ENCODE measurements around the gene RRAS. TPM values are rescaled to one million over a fixed set of nuclear protein-coding genes. Genes with fewer than 3 reads are reported as not detected.

The RRAS gene
- total and polyA plus RNA-seq, 2 of the 4 experiments (the other 2 are of a cell fraction) = 50.2 to 241 TPM

DNA sequence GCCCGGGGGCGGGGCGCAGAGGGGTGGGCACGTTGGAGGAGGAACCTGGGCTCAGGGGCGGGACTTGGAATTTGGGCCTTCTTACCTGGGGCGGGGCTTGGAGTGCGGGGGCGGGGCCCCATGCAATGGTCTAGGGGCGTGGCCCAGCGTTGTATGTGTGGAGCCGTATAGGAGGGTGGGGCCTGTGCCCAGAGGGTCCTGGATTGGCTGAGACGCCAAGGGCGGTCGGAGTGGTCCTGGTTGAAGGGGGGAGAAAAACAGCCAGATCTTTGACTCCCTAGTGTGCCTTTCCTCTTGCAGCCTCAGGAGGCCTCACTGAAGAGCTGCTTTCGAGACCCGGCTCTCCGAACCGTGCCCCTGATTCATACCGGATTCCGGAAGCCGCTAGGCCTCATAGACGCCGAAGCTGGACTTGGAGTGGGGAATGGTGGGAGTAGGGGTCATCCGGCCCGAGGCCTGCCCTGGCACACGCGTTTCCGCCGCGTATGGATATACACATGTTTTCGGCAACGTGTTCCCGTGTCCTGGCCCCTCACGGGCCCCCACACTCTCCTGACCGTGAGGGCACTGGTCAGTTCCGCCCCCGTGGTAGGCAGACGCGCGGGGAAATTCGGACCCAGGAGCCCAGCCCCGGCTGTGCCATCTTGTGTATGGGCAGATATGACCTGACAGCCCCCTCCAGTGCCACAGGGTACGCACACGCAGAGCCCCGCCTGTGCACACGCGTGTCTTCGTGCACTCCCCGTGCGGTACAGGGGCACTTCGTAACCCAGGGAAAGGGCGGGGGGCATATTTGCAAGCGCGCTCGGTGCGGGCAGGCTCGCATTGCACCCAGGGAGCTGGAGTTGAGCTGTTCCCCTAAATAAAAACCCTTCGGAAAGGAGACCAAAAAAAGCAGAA is 49.6 kb downstream of the RRAS start:
- H3K27ac ChIP-seq (ENCODE audit: insufficient read depth, low read length) = peak overlapping the region; percentile 91
- intact Hi-C loops (cut with micrococcal nuclease) (loop anchor here (2.0 to 5.0 kb wide), 2 partner anchors 50 to 87 kb away; partner anchors contain the start of genes PRMT1 and RRAS), in situ Hi-C loops (cut with MboI; ENCODE audit: low sequenced_read_pairs) (no loop called here), dilution Hi-C loops (cut with HindIII; ENCODE audit: low sequenced_read_pairs, unreplicated experiment) (no loop called here)
- H3K4me1 ChIP-seq (ENCODE audit: control insufficient read depth, insufficient read depth, low read length) = peaks cover 7% of the 10 kb centered on the region; the same call in 1 of the 2 replicates
- H4K5ac ChIP-seq (ENCODE audit: low read depth, low read length) = peak overlapping the region; percentile 69
- H3K9me3 ChIP-seq (ENCODE audit: control insufficient read depth, insufficient read depth, low read length) = no peaks in the 10 kb centered on the region
- peak overlapping the region; percentile 93 for H3K14ac ChIP-seq (replicated peaks; ENCODE audit: low read depth, low read length)
- H3K27me3 ChIP-seq (ENCODE audit: control insufficient read depth, insufficient read depth, low read length) = no peaks in the 10 kb centered on the region
- peak overlapping the region; percentile 86 for H3K23ac ChIP-seq (ENCODE audit: low read depth, low read length)
- peak overlapping the region; percentile 91 for H2BK5ac ChIP-seq (ENCODE audit: low read depth, low read length, poor library complexity, severe bottlenecking)
- DNase-seq (peak; percentile 95), ATAC-seq (ENCODE audit: low read depth) (peak; percentile 85)
- H2BK20ac ChIP-seq (ENCODE audit: low read depth, low read length) = no peak overlapping the region
- peak overlapping the region; percentile 86 for H2AFZ ChIP-seq (replicated peaks; ENCODE audit: low read length, poor library complexity)
- ChIA-PET CTCF (interaction anchor here (1.5 kb wide), 1 partner anchor 11 kb away, joined by 3 read pairs; no protein-coding TSS in a partner anchor), POLR2A (ENCODE audit: unreplicated experiment) (interaction anchor here (1.0 kb wide), 1 partner anchor 11 kb away, joined by 3 read pairs; no protein-coding TSS in a partner anchor)
- H3K56ac ChIP-seq (ENCODE audit: extremely low read depth, insufficient read depth, low read length) = peak overlapping the region; percentile 66; the same call in 1 of the 2 replicates
- H4K8ac ChIP-seq (ENCODE audit: low read depth in 2 of 2, low read length in 2 of 2) = peak overlapping the region; percentile 79 to 91
- H3K18ac ChIP-seq (ENCODE audit: low read depth, low read length) = peak overlapping the region; percentile 48
- peak overlapping the region; percentile 92 for H3K9ac ChIP-seq (ENCODE audit: low read depth, low read length)
- BruUV-seq (replicated peaks) = no TSS peak
- H2BK15ac ChIP-seq (ENCODE audit: low read depth, low read length) = peak overlapping the region; percentile 2; the same call in 1 of the 3 replicates
- H2AK5ac ChIP-seq (ENCODE audit: low read depth, low read length) = peak overlapping the region; percentile 80
- H2BK120ac ChIP-seq (ENCODE audit: low read depth, low read length) = peak overlapping the region; percentile 69
- H3K4ac ChIP-seq (ENCODE audit: low read depth, low read length) = peak overlapping the region; percentile 95
- TF ChIP-seq, protein P1, sequence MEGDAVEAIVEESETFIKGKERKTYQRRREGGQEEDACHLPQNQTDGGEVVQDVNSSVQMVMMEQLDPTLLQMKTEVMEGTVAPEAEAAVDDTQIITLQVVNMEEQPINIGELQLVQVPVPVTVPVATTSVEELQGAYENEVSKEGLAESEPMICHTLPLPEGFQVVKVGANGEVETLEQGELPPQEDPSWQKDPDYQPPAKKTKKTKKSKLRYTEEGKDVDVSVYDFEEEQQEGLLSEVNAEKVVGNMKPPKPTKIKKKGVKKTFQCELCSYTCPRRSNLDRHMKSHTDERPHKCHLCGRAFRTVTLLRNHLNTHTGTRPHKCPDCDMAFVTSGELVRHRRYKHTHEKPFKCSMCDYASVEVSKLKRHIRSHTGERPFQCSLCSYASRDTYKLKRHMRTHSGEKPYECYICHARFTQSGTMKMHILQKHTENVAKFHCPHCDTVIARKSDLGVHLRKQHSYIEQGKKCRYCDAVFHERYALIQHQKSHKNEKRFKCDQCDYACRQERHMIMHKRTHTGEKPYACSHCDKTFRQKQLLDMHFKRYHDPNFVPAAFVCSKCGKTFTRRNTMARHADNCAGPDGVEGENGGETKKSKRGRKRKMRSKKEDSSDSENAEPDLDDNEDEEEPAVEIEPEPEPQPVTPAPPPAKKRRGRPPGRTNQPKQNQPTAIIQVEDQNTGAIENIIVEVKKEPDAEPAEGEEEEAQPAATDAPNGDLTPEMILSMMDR (conservative IDR thresholded peaks at IDR 0.05; ENCODE audit: low read depth, low read length) = peak; percentile 10; the same call in 1 of the 2 replicates
- TF ChIP-seq MAZ (IDR thresholded peaks at IDR 0.05; ENCODE audit: borderline replicate concordance, low read depth, low read length) = no peak
- TF ChIP-seq RCOR1 (IDR thresholded peaks at IDR 0.05; ENCODE audit: insufficient replicate concordance, low read length) = no peak
- peak; percentile 72 for TF ChIP-seq POLR2A (IDR thresholded peaks at IDR 0.05; ENCODE audit: low read depth, low read length)
- 0 out of 2 replicates have a peak, but pooled peaks have one; percentile 45 for TF ChIP-seq BHLHE40 (IDR thresholded peaks at IDR 0.05; ENCODE audit: low read depth, low read length)
- no peak; the same call in 1 of the 2 replicates for TF ChIP-seq RAD21 (IDR thresholded peaks at IDR 0.05; ENCODE audit: low read length)
- peak; percentile 68 for TF ChIP-seq MXI1 (IDR thresholded peaks at IDR 0.05; ENCODE audit: borderline replicate concordance, low read depth, low read length)
- no peak for TF ChIP-seq MAFK (IDR thresholded peaks at IDR 0.05; ENCODE audit: low read depth, low read length)
- TF ChIP-seq, protein P2, sequence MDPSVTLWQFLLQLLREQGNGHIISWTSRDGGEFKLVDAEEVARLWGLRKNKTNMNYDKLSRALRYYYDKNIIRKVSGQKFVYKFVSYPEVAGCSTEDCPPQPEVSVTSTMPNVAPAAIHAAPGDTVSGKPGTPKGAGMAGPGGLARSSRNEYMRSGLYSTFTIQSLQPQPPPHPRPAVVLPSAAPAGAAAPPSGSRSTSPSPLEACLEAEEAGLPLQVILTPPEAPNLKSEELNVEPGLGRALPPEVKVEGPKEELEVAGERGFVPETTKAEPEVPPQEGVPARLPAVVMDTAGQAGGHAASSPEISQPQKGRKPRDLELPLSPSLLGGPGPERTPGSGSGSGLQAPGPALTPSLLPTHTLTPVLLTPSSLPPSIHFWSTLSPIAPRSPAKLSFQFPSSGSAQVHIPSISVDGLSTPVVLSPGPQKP (IDR thresholded peaks at IDR 0.05; ENCODE audit: borderline replicate concordance, low read depth, low read length) = no peak
- H3K36me3 ChIP-seq (ENCODE audit: control insufficient read depth, insufficient read depth, low read length) = peaks cover 11% of the 10 kb centered on the region
- H3K4me2 ChIP-seq (ENCODE audit: low read depth, low read length) = peak overlapping the region; percentile 94
- peaks cover 25% of the 10 kb centered on the region for H4K20me1 ChIP-seq (ENCODE audit: insufficient read depth, low read length)
- H3K9me1 ChIP-seq (ENCODE audit: insufficient read depth, low read length) = no peaks in the 10 kb centered on the region
- H4K91ac ChIP-seq (ENCODE audit: insufficient read depth, low read depth, low read length) = peak overlapping the region; percentile 40
- H2AK9ac ChIP-seq (replicated peaks; ENCODE audit: low read depth, low read length, poor library complexity) = peak overlapping the region; percentile 95
- peak overlapping the region; percentile 97 for H3K4me3 ChIP-seq (ENCODE audit: insufficient read depth, low read depth, low read length)
- 0% methylated on average over 23 of the region's 58 CpGs; no CpG with 5 or more reads in 1 of the 2 experiments for WGBS, 2 experiments (ENCODE audit: extremely low coverage in 2 of 2, insufficient read length in 1 of 2)
- peaks cover 6 to 27% of the 10 kb centered on the region in 2 experiments; a peak in 3 of 4 replicates for H3K79me1 ChIP-seq (ENCODE audit: low read depth in 1 of 2, low read length in 2 of 2)

Data from IMR-90 (cell line).